HG02623 (cell line): Measurements from ENCODE around the gene CAP2.

Experiments used
- ATAC-seq: cut with Tn5 transposase; IDR thresholded peaks from one replicate; pipeline ENCODE4 v1.9.1; 2021; ENCODE audit warnings: moderate library complexity; ENCODE audit not compliant: unreplicated experiment

The CAP2 gene, protein sequence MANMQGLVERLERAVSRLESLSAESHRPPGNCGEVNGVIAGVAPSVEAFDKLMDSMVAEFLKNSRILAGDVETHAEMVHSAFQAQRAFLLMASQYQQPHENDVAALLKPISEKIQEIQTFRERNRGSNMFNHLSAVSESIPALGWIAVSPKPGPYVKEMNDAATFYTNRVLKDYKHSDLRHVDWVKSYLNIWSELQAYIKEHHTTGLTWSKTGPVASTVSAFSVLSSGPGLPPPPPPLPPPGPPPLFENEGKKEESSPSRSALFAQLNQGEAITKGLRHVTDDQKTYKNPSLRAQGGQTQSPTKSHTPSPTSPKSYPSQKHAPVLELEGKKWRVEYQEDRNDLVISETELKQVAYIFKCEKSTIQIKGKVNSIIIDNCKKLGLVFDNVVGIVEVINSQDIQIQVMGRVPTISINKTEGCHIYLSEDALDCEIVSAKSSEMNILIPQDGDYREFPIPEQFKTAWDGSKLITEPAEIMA

DNA sequence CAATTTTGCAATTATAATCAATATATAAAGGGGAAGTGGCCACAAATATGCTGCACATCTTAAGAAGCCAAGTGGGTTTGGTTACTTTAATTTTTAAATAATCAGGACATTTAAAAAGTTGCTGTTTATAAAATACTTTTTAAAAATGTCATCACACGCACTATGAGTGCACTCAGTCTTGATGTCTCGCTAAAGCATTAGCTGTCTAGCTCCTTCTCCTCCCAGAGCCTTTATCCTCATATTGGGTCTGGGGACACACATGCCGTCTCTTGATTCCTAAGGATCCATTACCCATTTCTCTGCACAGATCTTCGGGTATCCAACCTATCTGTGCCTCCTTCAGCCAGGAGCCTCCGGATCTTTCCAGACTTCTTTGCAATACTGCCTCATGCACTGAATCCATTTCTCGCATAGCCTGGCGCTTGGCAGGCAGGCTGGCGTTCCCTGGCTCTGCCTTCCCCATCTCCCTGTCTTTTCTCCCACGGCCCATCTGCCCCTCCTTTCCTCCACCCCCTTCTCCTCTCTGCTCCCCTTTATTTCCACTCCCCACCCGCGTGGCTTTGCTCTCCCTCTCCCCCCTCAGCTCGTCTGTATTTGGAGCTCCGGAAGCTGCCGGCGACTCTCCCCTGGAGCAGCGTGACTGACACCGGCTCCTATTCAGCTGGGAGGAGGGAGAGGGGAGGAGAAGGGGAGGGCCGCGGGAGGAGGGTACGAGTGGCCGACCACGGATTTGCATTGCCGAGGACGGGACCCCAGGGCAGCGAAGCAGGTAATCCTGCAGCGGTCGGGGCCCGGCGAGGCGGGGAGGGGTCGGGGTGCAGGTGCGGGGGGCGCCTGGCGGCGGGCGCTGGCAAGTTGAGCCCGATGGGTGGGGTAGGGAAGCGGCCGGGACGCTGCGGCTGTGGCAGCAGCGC lies at the start of gene CAP2:
CAP2 (plus strand) TSS at position 618 of the 914 bp plus-strand sequence. CDS start 27,961 bp downstream, outside the sequence.
- no peak for ATAC-seq

DNA sequence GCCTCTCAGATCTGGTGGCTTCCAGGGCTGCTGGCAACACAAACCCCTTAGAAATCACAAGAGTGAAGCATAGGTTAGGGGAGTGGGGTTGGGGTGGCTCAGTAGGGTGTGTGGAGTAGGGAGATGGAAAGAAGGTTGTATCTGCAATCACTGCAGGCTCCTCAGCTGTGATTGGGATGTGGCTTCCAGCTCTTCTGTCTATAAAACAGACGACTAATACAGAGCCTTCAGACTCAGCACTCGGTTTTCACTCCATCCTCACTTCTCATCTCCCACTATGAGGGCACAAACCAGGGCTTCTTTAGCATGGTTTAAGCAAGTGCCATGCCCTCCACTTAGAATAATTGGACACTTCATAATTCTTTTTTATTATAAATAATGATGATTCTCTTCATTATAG lies 46.4 kb upstream of the CAP2 start:
- ATAC-seq: no peak

DNA sequence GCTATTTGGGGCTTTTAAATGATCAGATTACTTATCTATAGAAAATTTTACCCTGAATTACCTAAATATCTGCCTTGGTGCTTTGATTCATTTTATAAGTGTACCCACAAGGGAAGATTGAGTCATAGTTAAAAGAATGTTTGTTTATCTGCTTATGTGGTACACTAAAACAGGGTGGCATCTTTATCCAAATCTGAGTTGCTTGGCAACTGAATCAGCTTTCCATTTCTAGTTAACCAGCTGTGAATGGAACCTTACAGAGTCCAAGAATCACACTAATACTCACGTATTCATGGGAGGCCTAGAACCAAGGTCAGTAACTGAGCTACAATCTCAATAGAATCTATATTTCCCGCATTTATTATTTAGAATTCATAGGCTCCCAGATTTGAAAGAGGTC lies 44.0 kb upstream of the CAP2 start:
- no peak for ATAC-seq

- no peak for ATAC-seq
These were observed 41.1 kb upstream of the CAP2 start for GRCh38 chr6:17352302-17352701.

- no peak for ATAC-seq
These were observed 39.8 kb upstream of the CAP2 start for GRCh38 chr6:17353440-17354175.

GRCh38 chr6:17354700-17355403 lies 38.5 kb upstream of the CAP2 start:
- no peak for ATAC-seq

DNA sequence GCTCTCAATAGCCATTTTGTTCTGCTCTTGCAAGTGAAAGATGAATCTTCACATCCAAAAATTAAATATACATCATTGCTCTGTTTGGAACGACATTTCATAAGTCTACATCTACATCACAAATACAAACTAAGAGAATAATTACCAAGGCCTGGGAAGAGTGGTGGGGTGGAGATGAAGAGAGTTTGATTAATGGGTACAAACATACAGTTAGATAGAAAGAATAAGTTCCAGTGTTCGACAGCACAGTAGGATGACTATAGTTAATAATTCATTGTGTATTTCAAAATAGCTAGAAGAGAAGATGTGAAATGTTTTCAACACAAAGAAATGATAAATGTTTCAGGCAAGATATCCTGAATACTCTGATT lies 38.0 kb upstream of the CAP2 start:
- no peak for ATAC-seq

- no peak for ATAC-seq
These were observed 34.9 kb upstream of the CAP2 start for GRCh38 chr6:17358515-17358914.

- ATAC-seq: no peak
These were observed 32.8 kb upstream of the CAP2 start for GRCh38 chr6:17360564-17360963.

- ATAC-seq: no peak
These were observed 32.4 kb upstream of the CAP2 start for GRCh38 chr6:17361013-17361412.

DNA sequence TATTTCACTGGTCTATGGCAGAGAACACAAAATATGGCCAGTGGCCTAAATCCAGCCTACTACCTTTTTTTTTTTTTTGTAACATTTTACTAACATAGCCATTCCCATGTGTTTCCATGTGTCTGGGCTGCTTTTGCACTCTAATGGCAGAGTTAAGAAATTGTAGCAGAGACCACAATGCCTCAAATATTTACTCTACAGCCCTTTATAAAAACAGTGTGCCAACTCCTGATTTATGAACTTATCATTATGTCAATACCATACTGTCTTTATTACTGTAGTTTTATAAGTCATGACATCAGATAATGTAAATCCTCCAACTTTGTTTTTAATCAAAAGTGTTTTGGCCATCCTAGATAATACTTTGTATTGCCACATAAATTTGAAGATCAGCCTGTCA lies 27.4 kb upstream of the CAP2 start:
- no peak for ATAC-seq

DNA sequence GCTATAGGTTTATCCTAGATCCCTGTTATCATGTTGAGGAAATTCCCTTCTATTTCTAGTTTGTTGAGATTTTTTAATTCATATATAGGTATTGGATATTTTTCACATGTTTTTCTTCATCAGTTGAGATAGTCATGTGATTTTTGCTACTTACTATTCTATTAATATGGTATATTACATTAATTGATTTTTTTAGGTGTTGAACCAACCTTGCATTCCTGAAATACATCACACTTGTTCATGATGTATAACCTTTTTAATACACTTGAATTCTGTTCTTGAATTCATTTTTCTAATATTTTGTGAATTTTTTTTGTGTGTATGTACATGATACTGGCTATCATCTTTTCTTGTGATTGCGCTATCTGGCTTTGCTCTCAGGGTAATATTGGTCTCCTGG lies 25.5 kb upstream of the CAP2 start:
- ATAC-seq: no peak

DNA sequence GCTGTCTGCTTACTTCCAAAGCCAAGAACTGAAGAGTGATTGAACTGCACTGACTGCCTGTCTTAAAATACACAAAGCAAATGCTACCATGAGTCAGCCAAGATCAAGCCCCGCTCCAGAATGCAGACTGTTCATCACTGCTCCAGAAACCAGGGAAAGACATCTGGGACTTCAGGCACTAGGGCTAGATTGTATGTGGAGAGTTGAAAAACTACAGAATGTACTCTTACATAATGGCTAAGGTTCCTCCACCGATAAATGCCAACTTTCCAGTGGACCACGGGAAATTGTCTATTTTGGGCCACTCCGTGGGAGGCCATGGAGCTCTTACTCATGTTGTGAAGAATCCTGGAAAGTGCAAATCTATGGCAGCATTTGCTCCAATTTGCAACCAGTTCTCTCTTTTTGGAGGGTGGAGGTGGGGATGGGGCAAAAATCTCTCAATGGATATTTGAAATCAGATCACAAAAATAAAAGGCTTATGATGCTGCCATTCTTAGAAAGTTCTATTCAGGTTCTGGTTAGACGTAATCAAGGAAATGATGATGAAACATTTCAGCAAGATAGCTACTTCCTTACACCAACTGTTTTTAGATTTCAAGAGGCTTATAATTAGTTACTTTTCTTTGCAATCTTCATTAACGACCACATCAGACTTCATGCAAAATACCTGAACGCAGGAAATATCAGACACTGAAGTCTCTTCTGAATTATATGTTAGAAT lies 11.8 kb upstream of the CAP2 start:
- no peak for ATAC-seq

GRCh38 chr6:17385660-17386059 lies 7.7 kb upstream of the CAP2 start:
- no peak for ATAC-seq

DNA sequence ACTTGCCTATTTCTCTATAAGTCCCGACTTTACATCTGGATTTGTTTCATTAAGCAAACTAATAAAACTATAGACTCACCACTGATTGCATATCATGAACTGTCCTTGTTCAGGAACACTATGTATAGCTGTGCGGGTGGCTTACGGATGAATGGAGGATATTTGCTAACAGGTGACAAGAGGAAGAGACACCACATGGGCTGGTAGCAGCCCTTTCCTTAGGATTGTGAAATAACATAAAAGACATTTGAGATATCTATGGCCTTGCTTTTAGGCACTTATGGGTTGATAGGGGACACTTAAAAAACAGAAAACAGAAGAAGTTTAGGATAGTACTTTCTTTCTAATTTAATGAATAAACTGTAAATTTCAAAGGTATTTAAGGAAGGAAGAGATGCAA lies 5.0 kb upstream of the CAP2 start:
- ATAC-seq: no peak

DNA sequence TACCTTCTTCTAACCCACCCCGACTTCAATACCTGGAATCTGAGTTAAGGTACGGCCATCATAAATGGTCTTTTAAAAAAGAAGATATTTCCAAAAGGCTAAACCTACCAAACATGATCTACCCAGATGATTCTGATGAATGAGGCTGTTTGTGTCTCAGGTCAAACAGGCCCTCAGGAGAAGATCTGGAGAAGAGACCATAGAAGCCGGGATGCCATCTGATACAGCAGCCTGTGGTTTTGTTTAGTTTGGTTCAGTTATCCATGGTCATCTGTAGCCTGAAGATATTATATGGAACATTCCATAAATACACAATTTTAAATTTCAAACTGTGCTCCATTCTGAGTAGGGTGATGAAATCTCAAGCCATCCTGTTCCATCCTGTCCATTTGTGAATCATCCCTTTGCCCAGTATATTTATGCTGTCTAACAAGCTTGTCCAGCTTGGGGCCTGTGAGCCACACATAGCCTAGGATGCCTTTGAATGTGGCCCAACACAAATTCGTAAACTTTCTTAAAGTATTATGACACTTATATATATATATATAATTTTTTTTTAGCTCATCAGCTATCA lies 4.0 kb upstream of the CAP2 start:
- ATAC-seq: no peak

DNA sequence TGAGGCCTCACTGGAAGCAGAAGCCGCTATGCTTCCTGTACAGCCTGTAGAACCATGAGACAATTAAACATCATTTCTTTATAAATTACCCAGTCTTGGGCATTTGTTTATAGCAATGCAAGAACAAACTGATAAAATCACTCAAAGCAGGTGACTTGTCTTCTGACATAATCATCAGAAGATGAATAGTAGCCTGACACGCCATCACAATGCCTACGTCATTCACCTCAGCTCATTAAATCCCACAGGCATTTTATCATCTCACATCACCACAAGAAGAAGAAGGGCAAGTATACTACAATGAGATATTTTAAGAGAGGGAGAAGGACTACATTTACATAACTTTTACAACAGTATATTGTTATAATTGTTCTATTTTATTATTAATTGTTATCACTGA lies 3.1 kb upstream of the CAP2 start:
- ATAC-seq: no peak

DNA sequence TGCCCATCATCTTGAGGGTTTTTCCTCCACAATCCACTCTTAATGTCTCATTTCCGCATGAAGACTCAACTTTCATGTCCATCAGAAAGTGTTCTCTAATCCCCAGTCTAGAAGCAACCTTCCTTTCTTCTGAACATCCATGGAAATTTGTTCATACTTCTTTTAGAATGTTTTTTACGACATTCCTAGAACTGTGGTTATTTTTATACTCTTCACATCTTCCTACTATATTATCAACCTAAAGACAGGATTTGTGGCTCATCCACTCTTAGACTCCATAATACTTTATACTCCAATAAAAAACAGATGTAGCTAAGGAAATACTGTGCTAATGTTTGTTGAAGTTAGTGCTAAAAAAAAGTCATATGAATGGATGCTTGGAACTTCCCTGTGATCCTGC lies 1.4 kb upstream of the CAP2 start:
- ATAC-seq: no peak

DNA sequence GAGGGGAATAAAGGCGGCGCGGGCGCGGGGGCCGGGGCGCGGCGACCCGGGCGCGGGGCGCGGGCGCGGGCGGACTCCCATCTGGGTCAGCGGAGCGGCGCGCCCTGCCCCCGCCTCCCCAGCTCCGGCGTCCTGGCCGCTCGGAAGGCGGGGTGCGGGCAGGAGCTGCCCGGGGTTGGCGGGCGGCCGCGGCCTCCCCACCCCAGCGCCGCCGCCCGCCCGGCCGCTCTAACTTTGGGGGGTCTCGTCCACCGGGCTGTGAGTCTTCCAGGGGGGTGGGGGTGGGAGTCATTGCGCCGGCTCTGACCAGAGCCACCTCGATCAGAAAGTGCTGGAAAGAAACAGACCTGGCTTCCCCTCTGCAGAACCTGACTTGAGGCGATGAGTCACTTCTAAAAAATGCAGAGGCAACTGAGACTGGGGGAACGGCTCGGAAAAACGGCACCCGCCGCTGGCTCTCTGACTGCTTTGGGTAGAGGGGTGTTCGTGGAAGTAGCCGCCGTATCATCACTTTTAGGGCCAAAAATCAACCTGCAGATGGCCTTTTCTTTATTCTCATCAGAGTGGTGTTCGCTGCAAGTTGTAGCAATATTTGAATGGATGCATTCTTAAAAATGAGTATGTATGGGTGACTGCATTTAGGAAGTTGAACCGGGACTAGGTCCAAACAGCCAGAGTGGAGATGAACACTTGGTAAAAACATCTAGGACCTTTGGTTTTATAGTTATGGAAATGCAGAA lies 667 bp downstream of the CAP2 start:
- no peak for ATAC-seq
